OCI-LY7 (cell line): ENCODE data around the gene ATG10.
"Not testable (repeated sequence)": the region's sequence is repeated elsewhere in the genome, so short reads cannot be mapped to it uniquely, and the experiment has no call there.

Experiments used
- CTCF ChIP-seq: fragments of 200-600 bp; sonication (generic); conservative IDR thresholded peaks from 2 replicates; pipeline ENCODE4 v1.5.1; 2014; ENCODE audit warnings: mild to moderate bottlenecking, antibody characterized with exemption, low read length, moderate library complexity, mixed read lengths
- EZH2phosphoT487 ChIP-seq: fragments of 200-600 bp; sonication (generic); IDR thresholded peaks from 2 replicates; pipeline ENCODE4 v1.6.1; 2018; ENCODE audit warnings: low read depth, borderline replicate concordance, mild to moderate bottlenecking, mixed run types, antibody characterized with exemption, low read length, moderate library complexity, mixed read lengths

GRCh38 chr5:81983148-81983547 is 11.3 kb downstream of the ATG10 start:
- not testable (repeated sequence) for TF ChIP-seq CTCF, EZH2phosphoT487
